ENCODE results near the gene CD79B.

Gene CD79B

DNA sequence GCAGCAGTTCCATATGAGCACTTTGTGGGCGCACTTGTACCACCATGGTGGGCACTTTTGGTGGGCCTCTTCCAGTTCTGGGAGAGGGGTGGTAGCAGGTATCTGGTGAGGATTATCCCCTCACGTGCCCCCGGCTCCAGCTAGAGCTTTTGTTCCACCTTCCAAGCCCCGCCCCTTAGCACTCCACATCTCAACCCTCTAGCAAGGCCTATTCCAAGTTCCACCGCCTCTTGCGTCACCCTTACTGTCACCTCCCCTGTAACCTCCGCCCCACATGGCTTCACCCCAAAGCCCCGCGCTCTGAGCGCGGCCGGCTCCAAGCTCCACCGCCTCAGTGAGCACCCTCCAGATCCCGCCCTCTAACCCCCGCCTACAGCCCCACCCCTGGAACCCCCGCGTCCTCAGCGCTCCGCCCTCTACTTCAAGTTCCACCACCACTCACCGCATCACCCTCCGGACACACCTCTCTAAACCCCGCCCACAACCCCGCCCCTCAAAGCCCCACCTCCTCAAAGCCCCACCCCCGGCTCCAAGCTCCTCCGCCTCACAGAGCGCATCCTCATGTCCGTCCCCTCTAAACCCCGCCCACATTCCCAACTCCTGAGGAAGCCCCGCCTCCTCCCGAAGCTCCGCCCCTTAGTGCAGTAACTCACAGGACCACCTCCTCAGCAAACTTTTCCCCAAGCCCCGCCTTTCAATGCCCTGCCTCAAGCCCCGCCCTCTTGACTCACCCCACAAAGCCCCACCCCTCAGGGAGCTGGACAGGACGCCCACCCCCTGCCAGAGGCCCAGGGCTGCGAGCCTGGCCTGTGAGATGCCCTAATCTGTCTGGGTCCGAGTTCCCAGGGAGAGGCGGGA is 29.5 kb upstream of the CD79B start:
- H3K9me3 Mint-ChIP-seq: no peaks in the 10 kb centered on the region
- no peaks in the 10 kb centered on the region for H3K36me3 Mint-ChIP-seq (ENCODE audit: low read depth)
- H3K27ac Mint-ChIP-seq: no peak overlapping the region
- H3K4me3 Mint-ChIP-seq: peak overlapping the region; percentile 17
- H3K27me3 Mint-ChIP-seq: no peaks in the 10 kb centered on the region
- peaks cover 7% of the 10 kb centered on the region for H3K4me1 Mint-ChIP-seq (ENCODE audit: low read depth)

DNA sequence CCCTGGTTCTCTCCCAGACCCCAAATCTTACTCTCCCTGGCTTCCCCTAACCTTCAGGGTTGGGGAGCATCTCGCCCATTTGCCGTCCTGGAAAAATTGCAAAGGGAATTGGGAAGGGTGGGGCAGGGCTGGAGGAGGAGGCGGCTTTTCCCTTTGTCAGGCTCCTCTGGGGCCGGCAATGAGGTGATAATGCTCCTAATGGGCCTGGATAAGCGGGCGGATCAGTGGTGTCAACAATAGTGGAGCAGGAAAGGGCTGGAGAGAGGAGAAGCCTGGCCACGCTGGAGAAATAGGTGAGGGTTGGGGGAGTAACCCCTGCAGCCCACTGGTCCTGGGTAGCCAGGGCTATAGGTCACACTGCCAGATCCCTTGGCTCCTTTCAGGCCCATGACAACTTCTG is 28.3 kb upstream of the CD79B start:
- H3K36me3 Mint-ChIP-seq (ENCODE audit: low read depth): no peaks in the 10 kb centered on the region
- H3K27me3 Mint-ChIP-seq: no peaks in the 10 kb centered on the region

DNA sequence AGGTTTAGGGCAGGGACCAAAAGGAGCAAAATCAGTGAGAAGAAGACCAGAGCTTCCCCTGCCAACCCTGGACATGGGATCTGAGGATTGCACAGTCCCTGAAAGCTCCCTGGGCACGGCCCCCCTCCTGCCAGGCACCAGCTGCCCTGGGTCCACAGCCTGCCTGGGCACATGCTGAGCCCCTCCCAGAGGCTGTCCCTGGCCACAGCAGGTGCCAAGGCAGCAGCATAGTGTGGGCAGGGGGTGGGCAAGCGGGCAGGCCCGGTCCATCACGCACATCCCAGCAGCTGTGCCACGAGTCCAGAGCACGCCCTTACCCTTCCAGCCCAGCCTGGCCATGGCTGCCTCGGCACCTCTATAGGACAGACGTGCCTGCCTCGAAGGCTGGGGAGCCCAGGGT is 27.9 kb upstream of the CD79B start:
- Mint-ChIP-seq H3K9me3 (no peaks in the 10 kb centered on the region), H3K36me3 (ENCODE audit: low read depth) (no peaks in the 10 kb centered on the region), H3K27ac (no peak overlapping the region), H3K4me3 (no peak overlapping the region), H3K27me3 (no peaks in the 10 kb centered on the region), H3K4me1 (ENCODE audit: low read depth) (peaks cover 6% of the 10 kb centered on the region)

More for the DNA sequence above, 28.3 kb upstream of the CD79B start:
- H3K4me1 Mint-ChIP-seq (ENCODE audit: low read depth): peaks cover 3% of the 10 kb centered on the region
- H3K9me3 Mint-ChIP-seq: no peaks in the 10 kb centered on the region
- H3K27ac Mint-ChIP-seq: no peak overlapping the region
- no peak overlapping the region for H3K4me3 Mint-ChIP-seq

DNA sequence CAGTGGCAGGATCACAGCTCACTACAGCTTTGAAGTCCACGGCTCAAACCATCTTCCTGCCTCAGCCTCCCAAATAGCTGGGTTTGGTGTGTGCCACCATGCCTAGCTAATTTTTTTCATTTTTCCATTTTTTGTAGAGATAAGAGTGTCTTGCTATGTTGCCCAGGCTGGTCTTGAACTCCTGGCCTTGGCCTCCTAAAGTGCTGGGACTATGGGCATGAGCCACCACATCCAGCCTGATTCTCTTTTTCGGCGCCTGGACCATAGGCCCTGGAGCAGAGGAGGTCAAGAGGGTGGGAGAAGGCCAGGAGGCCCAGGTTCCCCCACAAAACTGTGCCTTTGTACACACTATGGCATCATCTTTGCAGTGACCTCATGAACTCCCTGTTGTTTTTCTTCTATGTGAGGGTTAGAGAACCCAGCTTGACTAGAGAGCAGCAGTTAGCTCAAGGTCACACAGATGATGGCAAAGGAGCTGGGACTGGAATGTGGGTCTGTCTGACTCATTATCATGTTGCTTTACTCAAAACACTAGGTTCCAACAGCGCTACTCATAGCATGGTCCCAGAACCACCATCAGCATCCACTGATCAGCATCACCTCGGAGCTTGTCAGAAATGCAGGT is 24.3 kb upstream of the CD79B start:
- peaks cover 24% of the 10 kb centered on the region for H3K4me1 Mint-ChIP-seq (ENCODE audit: low read depth)
- H3K4me3 Mint-ChIP-seq: no peak overlapping the region
- H3K36me3 Mint-ChIP-seq (ENCODE audit: low read depth): no peaks in the 10 kb centered on the region
- H3K27me3 Mint-ChIP-seq: no peaks in the 10 kb centered on the region
- no peak overlapping the region for H3K27ac Mint-ChIP-seq
- H3K9me3 Mint-ChIP-seq: no peaks in the 10 kb centered on the region

DNA sequence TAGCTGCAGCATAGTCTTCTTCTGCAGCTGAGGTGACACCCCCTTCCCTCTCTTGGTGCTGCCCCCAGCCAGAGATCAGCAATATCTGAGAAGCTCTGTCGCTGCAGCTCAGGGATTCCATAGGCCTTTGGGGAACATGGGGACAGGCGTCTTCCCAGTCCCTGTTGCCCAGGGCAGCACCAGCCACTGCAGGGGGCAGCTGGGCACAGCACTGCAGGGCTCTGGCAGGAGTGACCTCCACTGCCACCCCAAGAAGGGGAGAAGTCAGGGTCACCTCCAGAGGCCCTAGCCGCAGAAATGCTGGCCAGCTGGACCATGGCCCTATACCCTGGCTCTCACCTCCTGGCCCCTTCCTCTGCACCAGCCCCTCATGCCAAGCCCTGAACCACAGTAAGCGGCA is 23.7 kb upstream of the CD79B start:
- H3K4me1 Mint-ChIP-seq (ENCODE audit: low read depth): peaks cover 23% of the 10 kb centered on the region
- H3K27me3 Mint-ChIP-seq: no peaks in the 10 kb centered on the region
- no peaks in the 10 kb centered on the region for H3K36me3 Mint-ChIP-seq (ENCODE audit: low read depth)
- H3K27ac Mint-ChIP-seq: no peak overlapping the region
- no peak overlapping the region for H3K4me3 Mint-ChIP-seq
- no peaks in the 10 kb centered on the region for H3K9me3 Mint-ChIP-seq

DNA sequence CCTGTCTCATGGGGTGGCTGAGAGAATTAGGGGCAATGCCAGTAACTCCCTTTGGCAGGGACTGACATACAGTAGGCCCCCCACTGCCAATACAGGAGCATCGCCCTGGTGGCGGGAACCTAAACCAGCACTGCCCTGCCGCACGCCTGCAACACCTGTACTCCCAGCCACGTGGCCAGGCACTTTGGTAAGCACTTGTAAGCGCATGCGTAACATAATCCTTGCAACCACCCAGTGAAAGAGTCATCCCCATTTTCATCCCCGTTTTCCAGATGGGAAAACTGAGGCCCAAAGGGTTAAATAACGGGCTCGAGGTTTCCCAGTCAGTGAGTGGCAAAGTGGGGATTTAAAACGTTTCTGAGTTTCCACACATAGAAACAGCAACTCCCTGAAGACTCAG is 23.1 kb upstream of the CD79B start:
- Mint-ChIP-seq H3K9me3 (no peaks in the 10 kb centered on the region), H3K4me3 (no peak overlapping the region), H3K36me3 (ENCODE audit: low read depth) (no peaks in the 10 kb centered on the region), H3K27me3 (no peaks in the 10 kb centered on the region), H3K27ac (no peak overlapping the region), H3K4me1 (ENCODE audit: low read depth) (peaks cover 23% of the 10 kb centered on the region)

DNA sequence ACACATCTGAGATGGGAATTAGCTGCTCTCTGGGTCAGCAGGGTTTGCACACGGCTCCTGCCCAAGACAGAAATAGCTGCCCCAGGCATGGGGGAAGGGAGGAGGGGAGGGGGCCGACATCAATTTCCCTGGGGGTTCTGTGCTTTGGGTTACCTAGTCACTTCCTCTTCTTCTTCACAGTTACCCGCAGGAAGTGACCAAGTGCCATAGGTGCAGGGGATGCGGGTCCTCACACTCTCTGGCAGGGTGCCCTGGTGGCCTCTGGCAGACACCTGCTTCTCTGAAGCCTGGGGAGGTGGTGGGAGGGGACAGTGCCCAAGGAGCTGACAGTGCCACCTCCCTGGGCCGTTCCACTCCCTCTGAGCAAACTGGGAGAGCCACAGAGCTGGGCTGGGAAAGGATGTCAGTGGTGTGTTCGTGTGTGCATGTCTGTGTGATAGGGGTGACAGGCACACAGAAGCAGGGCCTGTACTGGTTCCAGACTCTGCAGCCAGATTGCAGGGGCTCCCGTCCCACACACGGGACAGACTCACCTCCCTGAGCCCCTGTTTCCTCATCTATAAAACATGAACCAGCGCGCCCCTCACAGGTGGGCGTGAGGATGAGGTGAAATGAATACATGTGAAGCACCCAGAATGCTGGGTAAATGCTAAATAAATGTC is 22.4 kb upstream of the CD79B start:
- H3K9me3 Mint-ChIP-seq: no peaks in the 10 kb centered on the region

DNA sequence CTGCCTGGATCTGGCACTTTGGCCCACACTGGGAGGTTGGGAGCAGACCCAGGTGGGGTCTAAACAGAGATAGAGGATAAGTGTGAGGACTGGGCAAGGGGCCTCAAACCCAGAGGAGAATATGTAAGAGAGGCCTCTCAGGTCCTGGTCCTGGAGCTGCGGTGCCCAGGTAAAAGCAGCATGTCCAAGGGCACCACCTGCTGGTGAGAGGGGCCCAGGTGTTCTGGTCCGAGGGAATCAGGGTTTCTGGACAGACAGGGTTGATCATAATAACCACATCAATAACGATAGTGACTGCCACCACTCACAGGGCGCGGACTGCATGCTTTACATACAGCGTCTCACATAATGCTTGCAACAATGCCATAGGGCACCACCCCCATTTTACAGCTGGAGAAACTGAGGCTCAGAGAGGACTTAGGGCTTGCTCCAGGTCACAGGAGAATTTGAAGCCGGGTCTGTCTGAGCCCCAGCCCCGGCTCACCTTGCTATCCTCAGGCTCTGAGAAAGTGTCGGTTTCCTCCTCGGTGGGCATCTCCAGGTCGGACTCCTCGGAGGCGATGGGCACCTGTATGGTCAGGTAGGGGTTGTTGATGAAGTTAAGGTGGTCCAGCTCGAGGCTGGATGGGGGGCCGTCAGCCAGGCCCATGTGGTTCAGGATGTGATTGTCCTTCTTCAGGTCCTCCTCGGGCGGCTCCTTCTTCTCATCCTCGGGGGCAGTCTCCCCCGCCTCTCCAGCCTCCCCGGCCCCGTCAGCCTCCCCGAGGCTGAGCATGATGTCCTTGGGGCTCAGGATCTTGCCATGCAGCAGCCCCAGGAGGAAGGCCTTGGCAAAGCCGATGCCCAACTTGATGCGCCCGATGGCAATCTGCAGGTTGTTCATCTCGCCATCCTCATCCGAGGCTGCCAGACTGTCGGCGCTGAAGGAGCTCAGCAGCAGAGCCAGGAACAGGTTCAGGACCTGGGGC is 19.1 kb upstream of the CD79B start:
- H3K9me3 Mint-ChIP-seq: no peaks in the 10 kb centered on the region
- no peaks in the 10 kb centered on the region for H3K27me3 Mint-ChIP-seq
- no peak overlapping the region for H3K4me3 Mint-ChIP-seq
- peaks cover 29% of the 10 kb centered on the region for H3K4me1 Mint-ChIP-seq (ENCODE audit: low read depth)
- H3K27ac Mint-ChIP-seq: no peak overlapping the region
- no peaks in the 10 kb centered on the region for H3K36me3 Mint-ChIP-seq (ENCODE audit: low read depth)

More for the DNA sequence above, 22.4 kb upstream of the CD79B start:
- Mint-ChIP-seq H3K36me3 (ENCODE audit: low read depth) (no peaks in the 10 kb centered on the region), H3K4me3 (no peak overlapping the region), H3K27ac (peak overlapping the region; percentile 50), H3K27me3 (no peaks in the 10 kb centered on the region), H3K4me1 (ENCODE audit: low read depth) (peaks cover 23% of the 10 kb centered on the region)

DNA sequence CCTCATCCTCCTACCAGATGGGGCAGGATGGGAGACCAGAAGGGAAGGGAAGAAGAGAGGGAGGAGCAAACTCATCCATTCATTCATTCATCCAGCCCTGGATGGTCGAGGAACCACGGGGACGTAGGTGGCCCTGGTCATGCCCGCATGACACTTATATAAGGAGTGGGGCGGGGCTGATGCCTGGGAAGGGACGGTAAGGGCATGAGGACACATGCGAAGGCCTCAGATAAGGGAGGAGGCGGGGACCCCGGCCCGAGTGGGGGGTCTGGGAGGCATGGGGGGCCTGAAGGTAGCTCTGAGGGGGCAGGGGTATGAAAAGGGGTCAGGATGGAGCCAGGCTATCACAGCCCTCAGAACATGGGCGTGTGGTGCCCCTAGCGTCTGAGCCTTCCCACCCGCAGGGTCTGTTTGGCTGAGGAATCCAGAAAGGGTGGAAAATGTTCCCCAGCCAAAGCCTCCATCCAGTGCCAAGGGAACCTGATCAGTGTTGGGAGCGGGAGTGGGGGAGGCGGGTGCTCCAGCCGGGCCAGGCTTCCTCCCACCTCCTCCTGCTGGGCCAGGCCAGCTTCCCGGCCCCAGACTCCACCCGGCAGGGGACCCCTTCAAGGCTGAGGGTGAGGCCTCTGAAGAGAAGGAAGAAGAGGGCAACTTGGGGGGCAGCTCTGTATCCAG is 17.6 kb upstream of the CD79B start:
- peaks cover 36% of the 10 kb centered on the region for H3K4me1 Mint-ChIP-seq (ENCODE audit: low read depth)
- H3K9me3 Mint-ChIP-seq: no peaks in the 10 kb centered on the region
- no peaks in the 10 kb centered on the region for H3K36me3 Mint-ChIP-seq (ENCODE audit: low read depth)
- H3K4me3 Mint-ChIP-seq: no peak overlapping the region
- no peak overlapping the region for H3K27ac Mint-ChIP-seq
- H3K27me3 Mint-ChIP-seq: no peaks in the 10 kb centered on the region

DNA sequence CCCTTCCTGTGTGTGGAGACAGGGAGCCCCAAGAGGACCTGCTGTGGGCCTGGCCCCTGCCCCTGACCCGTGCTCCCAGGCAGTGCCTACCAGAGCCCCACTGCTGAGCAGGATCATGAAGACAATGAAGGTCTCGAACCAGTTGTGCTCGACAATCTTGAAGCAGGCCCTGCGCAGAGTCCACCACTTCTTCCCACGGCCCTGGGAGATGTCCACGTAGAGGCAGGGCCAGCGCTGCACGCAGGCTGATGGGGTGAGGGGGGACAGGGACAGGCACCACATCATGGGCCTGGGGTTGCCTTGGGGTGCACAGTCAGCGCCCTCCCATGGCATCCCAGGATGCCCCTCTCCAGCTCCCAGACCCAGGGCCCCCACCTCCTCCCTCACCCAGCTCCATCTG is 16.4 kb upstream of the CD79B start:
- Mint-ChIP-seq H3K36me3 (ENCODE audit: low read depth) (no peaks in the 10 kb centered on the region), H3K27me3 (no peaks in the 10 kb centered on the region), H3K4me3 (no peak overlapping the region), H3K4me1 (ENCODE audit: low read depth) (peaks cover 25% of the 10 kb centered on the region), H3K9me3 (no peaks in the 10 kb centered on the region), H3K27ac (no peak overlapping the region)

DNA sequence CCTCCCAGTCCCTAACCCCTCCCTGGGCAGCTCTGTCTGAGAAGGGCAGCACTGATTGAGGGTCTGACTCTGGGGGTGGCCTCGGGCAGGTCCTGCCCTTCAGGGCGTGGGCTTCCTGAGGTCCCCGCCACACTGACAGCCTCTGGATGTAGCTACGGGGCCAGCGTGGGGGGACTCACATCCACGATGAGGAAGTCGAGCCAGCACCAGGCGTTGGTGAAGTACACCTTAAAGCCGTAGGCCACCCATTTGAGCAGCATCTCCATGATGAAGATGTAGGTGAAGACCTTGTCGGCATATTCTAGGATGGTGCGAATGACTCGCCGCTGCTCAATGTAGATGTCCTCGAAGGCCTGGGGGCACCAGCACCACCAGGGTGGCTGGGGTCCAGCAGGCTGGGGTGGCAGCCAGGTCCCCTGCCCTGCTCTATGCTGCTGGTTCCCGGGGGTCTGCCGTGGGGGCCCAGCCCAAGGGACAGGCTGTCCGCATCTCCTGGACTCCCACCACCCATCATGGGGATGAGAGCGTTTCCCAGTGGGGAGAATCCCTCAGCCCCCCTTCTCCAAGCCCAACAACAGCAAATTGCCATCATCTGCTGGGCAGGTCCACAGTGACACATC is 15.7 kb upstream of the CD79B start:
- Mint-ChIP-seq H3K27me3 (no peaks in the 10 kb centered on the region), H3K36me3 (ENCODE audit: low read depth) (no peaks in the 10 kb centered on the region), H3K4me3 (no peak overlapping the region), H3K9me3 (no peaks in the 10 kb centered on the region), H3K27ac (no peak overlapping the region), H3K4me1 (ENCODE audit: low read depth) (peaks cover 23% of the 10 kb centered on the region)

DNA sequence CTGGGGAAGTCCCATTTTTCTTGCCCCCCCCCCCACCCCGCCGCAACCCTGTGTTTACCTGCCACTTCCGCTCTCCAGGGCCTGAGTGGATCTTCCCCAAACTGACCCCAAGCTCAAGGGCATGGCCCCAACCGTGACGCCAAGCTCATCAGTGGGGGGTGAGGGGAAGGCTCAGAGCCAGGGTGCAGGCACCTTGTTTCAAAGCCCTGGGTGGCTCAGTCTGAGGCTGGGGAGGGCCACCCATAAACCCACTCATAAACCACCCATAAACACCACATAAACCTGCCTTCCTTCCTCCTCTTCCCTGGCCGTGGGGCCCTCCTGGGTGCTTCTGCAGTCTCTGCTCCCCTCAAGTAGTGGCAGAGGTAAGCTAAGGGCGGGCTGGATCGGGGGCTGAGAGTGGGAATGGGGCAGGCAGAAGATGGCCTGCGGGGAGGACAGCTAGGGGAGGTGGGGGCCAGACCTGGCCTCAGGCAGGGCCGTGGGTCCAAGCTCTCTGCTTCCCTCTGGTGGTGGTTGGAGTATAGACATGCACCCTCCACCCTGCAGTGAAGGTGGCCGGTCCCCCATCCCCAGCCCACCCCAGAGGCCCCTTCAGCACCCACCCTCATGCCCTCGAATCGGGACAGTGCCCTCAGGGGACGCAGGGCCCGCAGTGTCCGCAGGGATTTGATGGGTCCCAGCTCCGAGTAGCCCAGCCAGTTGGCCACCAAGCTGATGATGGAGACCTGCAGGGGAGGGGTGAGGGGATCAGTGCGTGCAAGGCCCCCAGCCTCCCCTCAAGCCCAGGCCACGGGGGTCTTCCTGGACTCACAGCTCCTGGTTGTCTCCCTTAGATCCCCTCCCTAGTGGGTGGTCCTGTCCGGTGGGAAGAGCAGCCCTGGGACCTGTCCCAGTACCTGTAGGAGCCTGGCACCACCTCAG is 14.6 kb upstream of the CD79B start:
- no peaks in the 10 kb centered on the region for H3K27me3 Mint-ChIP-seq
- no peak overlapping the region for H3K4me3 Mint-ChIP-seq
- H3K4me1 Mint-ChIP-seq (ENCODE audit: low read depth): peaks cover 19% of the 10 kb centered on the region
- H3K9me3 Mint-ChIP-seq: no peaks in the 10 kb centered on the region
- H3K27ac Mint-ChIP-seq: peak overlapping the region; percentile 71
- no peaks in the 10 kb centered on the region for H3K36me3 Mint-ChIP-seq (ENCODE audit: low read depth)

Data from stimulated activated naive CD8-positive, alpha-beta T cell treated with anti-CD3 and anti-CD28 coated beads, Interleukin-15, Interleukin-2, amounts not matched to agents 100 ng/mL and 50 ng/mL, for 24 hours (primary cell).